HepG2 (cell line): ENCODE data around the gene PEPD. TPM values are rescaled to one million over a fixed set of nuclear protein-coding genes. Genes with fewer than 3 reads are reported as not detected.

Source experiments
- ARNT2 ChIP-seq: sonication (generic); formaldehyde crosslinking; IDR thresholded peaks from 2 replicates; pipeline ENCODE4 v1.8.0; 2022; ENCODE audit warnings: mild to moderate bottlenecking, low read depth, missing genetic modification reagents, moderate library complexity
- FOXA3 ChIP-seq: IDR thresholded peaks from 2 replicates; pipeline ENCODE4 v1.6.1; 2016; ENCODE audit warnings: missing genetic modification reagents, missing compliant biosample characterization
- GMEB1 ChIP-seq: sonication (generic); formaldehyde crosslinking; IDR thresholded peaks from 2 replicates; pipeline ENCODE4 v1.5.1; 2020; ENCODE audit warnings: missing genetic modification reagents, mild to moderate bottlenecking, borderline replicate concordance
- HBP1 ChIP-seq: IDR thresholded peaks from 2 replicates; pipeline ENCODE4 v1.6.1; 2016; ENCODE audit warnings: low read depth, control low read depth
- HDAC2 ChIP-seq: sonication (generic); formaldehyde crosslinking; IDR thresholded peaks from 2 replicates; pipeline ENCODE4 v1.4.0; 2020; ENCODE audit warnings: missing genetic modification reagents
- HNF4A ChIP-seq: sonication (generic); formaldehyde crosslinking; IDR thresholded peaks from 2 replicates; pipeline ENCODE4 v1.4.0; 2020; ENCODE audit warnings: missing genetic modification reagents
- NBN ChIP-seq: fragments of 450-650 bp; conservative IDR thresholded peaks from 2 replicates; pipeline ENCODE4 v1.6.1; 2017
- NCOA1 ChIP-seq: sonication (generic); formaldehyde crosslinking; IDR thresholded peaks from 2 replicates; pipeline ENCODE4 v1.9.0; 2021; ENCODE audit warnings: missing genetic modification reagents
- NFYC ChIP-seq: IDR thresholded peaks from 2 replicates; pipeline ENCODE4 v1.6.1; 2016; ENCODE audit warnings: missing genetic modification reagents, missing compliant biosample characterization
- NONO ChIP-seq, 2 experiments: fragments of 450-650 bp in 1 of 2; sonication (generic) in 1 of 2; formaldehyde crosslinking in 1 of 2; IDR thresholded peaks in 1 of 2; conservative IDR thresholded peaks in 1 of 2; 2 replicates each; pipeline versions ENCODE4 v1.6.1 to v1.8.0; 2017 to 2022; ENCODE audit warnings: mild to moderate bottlenecking in 1 of 2, missing genetic modification reagents in 1 of 2, moderate library complexity in 1 of 2
- PHF5A ChIP-seq: IDR thresholded peaks from one replicate; pipeline ENCODE4 v1.6.1; 2018; ENCODE audit warnings: low read depth, missing genetic modification reagents; ENCODE audit not compliant: unreplicated experiment
- POLR2G ChIP-seq: fragments of 200-400 bp; formaldehyde crosslinking; IDR thresholded peaks from 2 replicates; pipeline ENCODE4 v1.6.1; 2018; ENCODE audit warnings: mild to moderate bottlenecking, low read depth, low read length, moderate library complexity
- ZBTB14 ChIP-seq: sonication (generic); formaldehyde crosslinking; IDR thresholded peaks from 2 replicates; pipeline ENCODE4 v1.4.0; 2020; ENCODE audit warnings: missing genetic modification reagents
- ZBTB46 ChIP-seq: sonication (generic); formaldehyde crosslinking; IDR thresholded peaks from 2 replicates; pipeline ENCODE4 v1.4.0; 2020; ENCODE audit warnings: mild to moderate bottlenecking, missing genetic modification reagents, borderline replicate concordance
- ZNF33B ChIP-seq: sonication (generic); formaldehyde crosslinking; IDR thresholded peaks from 2 replicates; pipeline ENCODE4 v1.5.1; 2020; ENCODE audit warnings: mild to moderate bottlenecking, missing genetic modification reagents
- ZNF34 ChIP-seq: sonication (generic); formaldehyde crosslinking; IDR thresholded peaks from 2 replicates; pipeline ENCODE4 v1.4.0; 2020; ENCODE audit warnings: mild to moderate bottlenecking, missing genetic modification reagents, borderline replicate concordance
- ZNF383 ChIP-seq: sonication (generic); formaldehyde crosslinking; IDR thresholded peaks from 2 replicates; pipeline ENCODE4 v1.4.0; 2020; ENCODE audit warnings: missing genetic modification reagents, mild to moderate bottlenecking, borderline replicate concordance
- ZNF451 ChIP-seq: sonication (generic); formaldehyde crosslinking; IDR thresholded peaks from 2 replicates; pipeline ENCODE4 v1.5.0; 2020; ENCODE audit warnings: mild to moderate bottlenecking, missing genetic modification reagents
- ZNF710 ChIP-seq: sonication (generic); formaldehyde crosslinking; IDR thresholded peaks from 2 replicates; pipeline ENCODE4 v1.5.0; 2020; ENCODE audit warnings: mild to moderate bottlenecking, missing genetic modification reagents, borderline replicate concordance
- polyA plus RNA-seq, 8 experiments: library from polyadenylated mRNA; depleted of rRNA in 3 of 8; stranded (reverse) in 7 of 8; unstranded in 1 of 8; fragments of >200 nt; fragmentation: Illumina TruSeq in 4 of 8; extraction: Trizol in 4 of 8; gene quantifications; 2 replicates each; pipeline versions ENCODE4 v1.2.1 to v1.2.3, GENCODE V29; 2011 to 2016; ENCODE audit warnings: low read depth in 4 of 8, missing spikeins in 1 of 8, mixed read lengths in 1 of 8; ENCODE audit not compliant: insufficient read depth in 1 of 8
- total RNA-seq, 5 experiments: library from RNA; depleted of rRNA; stranded (reverse); fragments of >200 nt; fragmentation: Illumina TruSeq; extraction: Trizol; gene quantifications; 2 replicates each; pipeline ENCODE4 v1.2.3, GENCODE V29; 2016; ENCODE audit warnings: low read depth in 1 of 5

The PEPD gene
- total and polyA plus RNA-seq, 2 of the 13 experiments (the other 11 are each of a cell fraction or from before 2014, with no cell fraction given), result 60.7 to 75.1 TPM

- TF ChIP-seq ZNF451 (no peak), ZNF710 (no peak; the same call in 1 of the 2 replicates), GMEB1 (CRISPR knock-in tag) (no peak), ARNT2 (CRISPR knock-in tag) (0 out of 2 replicates have a peak, but pooled peaks have one; percentile 36), ZNF34 (CRISPR knock-in tag) (no peak), ZNF383 (CRISPR knock-in tag) (no peak), NCOA1 (CRISPR knock-in tag) (no peak), HBP1 (CRISPR knock-in tag) (no peak), ZBTB46 (CRISPR knock-in tag) (no peak), ZNF33B (CRISPR knock-in tag) (no peak), HNF4A (CRISPR knock-in tag) (peak; percentile 42; the same call in 1 of the 2 replicates), POLR2G (no peak), NONO (IDR thresholded peaks at IDR 0.05) (no peak), NONO (CRISPR knock-in tag; conservative IDR thresholded peaks at IDR 0.05) (peak; percentile 52; the same call in 1 of the 2 replicates), HDAC2 (no peak; the same call in 1 of the 2 replicates), PHF5A (no peak), FOXA3 (peak; percentile 49; the same call in 1 of the 2 replicates), NFYC (CRISPR knock-in tag) (no peak), ZBTB14 (CRISPR knock-in tag) (no peak), NBN (no peak)
Measured at GRCh38 chr19:33394006-33394722, 127.4 kb downstream of the PEPD start (continued).
